Measurements from ENCODE around the gene ZFR2.

The ZFR2 gene

DNA sequence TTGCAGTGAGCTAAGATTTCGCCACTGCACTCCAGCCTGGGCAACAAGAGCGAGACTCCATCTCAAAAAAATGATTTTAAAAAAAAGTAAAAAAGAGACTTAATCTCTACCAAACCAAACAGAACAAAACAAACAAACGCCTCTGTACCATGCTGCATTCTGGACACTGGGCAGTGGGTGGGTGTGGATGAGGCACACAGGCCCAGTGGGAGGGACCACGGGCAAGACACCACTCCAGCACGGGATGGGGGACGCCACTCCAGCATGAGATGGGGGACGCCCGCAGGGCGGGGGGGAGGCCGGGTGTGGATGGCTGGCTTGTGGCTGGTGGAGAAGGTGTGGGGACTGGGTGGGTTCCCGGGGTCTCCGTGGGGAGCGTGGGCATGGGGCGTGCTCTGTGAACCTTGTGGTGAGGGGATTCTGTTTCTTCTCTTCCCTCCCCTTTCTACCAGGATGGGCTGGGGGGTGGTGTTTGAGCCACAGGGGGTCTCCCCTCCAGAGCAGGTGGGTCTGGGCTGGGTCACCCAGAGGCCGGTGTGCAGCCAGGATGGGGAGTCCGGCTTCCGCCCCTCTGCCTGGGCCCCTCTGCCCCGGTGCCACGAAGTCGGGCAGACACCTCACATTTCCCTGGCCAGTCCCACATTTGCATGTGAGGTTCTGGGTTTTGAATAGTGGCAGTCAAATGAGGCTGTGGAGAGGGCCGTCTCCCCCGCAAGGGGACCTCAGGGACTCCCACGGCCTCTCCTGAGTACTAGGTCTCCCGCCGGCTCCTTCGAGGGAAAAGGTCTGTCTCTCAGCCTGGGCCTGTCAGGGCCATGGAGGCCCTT, 58.7 kb downstream of the ZFR2 start:
- Histone ChIP-seq H2BK5ac (ENCODE audit: low read length) (no peak overlapping the region), H3K9ac (ENCODE audit: low read length) (no peak overlapping the region), H3K27ac (ENCODE audit: low read depth, low read length) (no peak overlapping the region), H3K56ac (ENCODE audit: low read length) (no peak overlapping the region), H4K5ac (ENCODE audit: low read length) (no peak overlapping the region), H2AK5ac (ENCODE audit: low read length) (no peak overlapping the region), H3K36me3 (ENCODE audit: control insufficient read depth, insufficient read depth, low read length) (no peaks in the 10 kb centered on the region), H3K79me1 (ENCODE audit: low read length) (no peaks in the 10 kb centered on the region), H4K8ac (ENCODE audit: low read depth, low read length) (no peak overlapping the region), H3K4me3 (ENCODE audit: low read length) (no peak overlapping the region), H3K23ac (ENCODE audit: low read length) (no peak overlapping the region), H3K4me2 (ENCODE audit: low read length) (no peak overlapping the region), H3K4ac (ENCODE audit: low read depth, low read length) (no peak overlapping the region), H3K79me2 (ENCODE audit: control insufficient read depth, insufficient read depth, low read length) (no peaks in the 10 kb centered on the region), H2BK15ac (replicated peaks; ENCODE audit: low read depth) (no peak overlapping the region), H2BK120ac (ENCODE audit: low read depth, low read length) (no peak overlapping the region), H3K27me3 (ENCODE audit: insufficient read depth, low read length, poor library complexity) (no peaks in the 10 kb centered on the region), H3K18ac (ENCODE audit: low read length) (no peak overlapping the region), H3K4me1 (ENCODE audit: control insufficient read depth, low read depth, low read length) (no peaks in the 10 kb centered on the region)
- DNase-seq, result no peak
- no CpG with 5 or more reads among the region's 26 CpGs for WGBS (ENCODE audit: extremely low coverage, insufficient coverage, low lambda C conversion rate)

DNA sequence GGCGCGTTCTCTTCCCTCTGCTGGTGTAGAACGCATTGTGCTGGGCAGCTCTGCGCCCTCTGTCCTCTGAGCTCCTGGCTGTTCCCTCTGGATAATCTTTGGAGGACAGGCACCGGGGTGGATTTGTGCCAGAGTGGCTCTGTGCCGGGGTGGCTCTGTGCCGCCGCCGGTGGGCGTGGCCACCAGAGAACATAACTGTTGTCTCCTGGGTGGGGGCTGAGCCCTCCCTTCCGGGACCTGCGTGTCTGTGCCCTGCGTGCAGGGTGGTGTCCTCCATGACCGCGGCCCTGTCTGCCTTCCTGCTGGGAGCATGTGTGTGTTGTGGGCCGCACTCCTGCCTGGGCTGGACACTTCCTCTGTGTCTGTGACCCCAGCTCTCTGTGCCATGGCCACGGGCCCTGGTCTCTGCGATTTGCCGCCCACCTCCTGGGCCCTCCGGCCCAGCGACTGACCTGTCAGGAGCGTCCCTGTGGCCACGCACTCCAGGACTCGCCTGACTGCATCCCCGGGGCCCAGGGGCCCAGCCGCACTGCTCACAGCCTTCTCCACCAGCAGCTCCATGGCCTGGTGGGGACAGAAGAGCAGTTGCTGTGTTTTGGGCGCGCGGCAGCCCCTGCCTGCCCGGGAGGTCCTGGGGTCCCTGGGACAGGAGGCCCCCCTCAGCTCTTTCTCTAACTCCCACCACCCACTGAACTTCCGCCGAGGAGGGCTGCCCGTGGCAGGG, 60.3 kb downstream of the ZFR2 start:
- Histone ChIP-seq H3K36me3 (ENCODE audit: control insufficient read depth, insufficient read depth, low read length) (no peaks in the 10 kb centered on the region), H3K4me3 (ENCODE audit: low read length) (no peak overlapping the region), H3K79me1 (ENCODE audit: low read length) (no peaks in the 10 kb centered on the region), H3K4me2 (ENCODE audit: low read length) (no peak overlapping the region), H3K79me2 (ENCODE audit: control insufficient read depth, insufficient read depth, low read length) (no peaks in the 10 kb centered on the region), H3K18ac (ENCODE audit: low read length) (no peak overlapping the region), H3K4ac (ENCODE audit: low read depth, low read length) (no peak overlapping the region), H3K27ac (ENCODE audit: low read depth, low read length) (no peak overlapping the region), H3K4me1 (ENCODE audit: control insufficient read depth, low read depth, low read length) (no peaks in the 10 kb centered on the region), H3K23ac (ENCODE audit: low read length) (no peak overlapping the region), H2BK15ac (replicated peaks; ENCODE audit: low read depth) (no peak overlapping the region), H3K27me3 (ENCODE audit: insufficient read depth, low read length, poor library complexity) (no peaks in the 10 kb centered on the region), H4K8ac (ENCODE audit: low read depth, low read length) (no peak overlapping the region), H3K9ac (ENCODE audit: low read length) (no peak overlapping the region), H2BK5ac (ENCODE audit: low read length) (no peak overlapping the region), H2BK120ac (ENCODE audit: low read depth, low read length) (no peak overlapping the region), H3K56ac (ENCODE audit: low read length) (no peak overlapping the region), H4K5ac (ENCODE audit: low read length) (no peak overlapping the region), H2AK5ac (ENCODE audit: low read length) (no peak overlapping the region)
- DNase-seq, result no peak
- no CpG with 5 or more reads among the region's 33 CpGs for WGBS (ENCODE audit: extremely low coverage, insufficient coverage, low lambda C conversion rate)

DNA sequence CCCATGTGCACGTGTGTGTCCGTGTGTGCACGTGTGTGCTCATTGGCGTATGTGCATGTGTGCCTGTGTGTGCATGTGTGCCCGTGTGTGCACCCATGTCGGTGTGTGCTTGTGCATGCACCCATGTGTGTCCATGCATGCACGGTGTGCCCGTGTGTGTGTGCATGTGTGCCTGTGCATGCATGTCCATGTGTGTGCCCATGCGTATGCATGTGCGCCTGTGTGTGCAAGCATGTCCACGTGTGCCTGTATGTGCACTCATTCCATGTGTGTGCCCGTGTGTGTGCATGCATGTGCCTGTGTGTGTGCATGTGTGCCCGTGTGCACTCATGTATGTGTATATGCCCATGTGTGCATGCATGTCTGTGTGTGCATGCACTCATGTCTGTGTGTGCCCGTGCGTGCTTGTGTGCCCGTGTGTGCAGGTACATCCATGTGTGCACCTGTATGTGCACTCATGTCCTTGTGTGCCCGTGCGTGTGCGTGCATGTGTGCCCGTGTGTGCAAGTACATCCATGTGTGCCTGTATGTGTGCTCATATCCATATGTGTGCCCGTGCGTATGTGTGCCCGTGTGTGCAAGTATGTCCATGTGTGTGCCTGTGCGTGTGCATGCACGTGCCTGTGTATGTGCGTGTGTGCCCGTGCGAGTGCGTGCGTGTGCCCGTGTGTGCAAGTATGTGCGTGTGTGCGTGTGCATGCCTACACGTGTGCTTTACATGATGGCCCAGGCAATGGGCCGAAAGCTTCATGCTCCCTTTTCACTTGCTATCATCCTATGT, 61.1 kb downstream of the ZFR2 start:
- no peak overlapping the region for H3K18ac ChIP-seq (ENCODE audit: low read length)
- no peaks in the 10 kb centered on the region for H3K79me2 ChIP-seq (ENCODE audit: control insufficient read depth, insufficient read depth, low read length)
- H2BK15ac ChIP-seq (replicated peaks; ENCODE audit: low read depth), result no peak overlapping the region
- H4K5ac ChIP-seq (ENCODE audit: low read length), result no peak overlapping the region
- H2AK5ac ChIP-seq (ENCODE audit: low read length), result no peak overlapping the region
- DNase-seq, result no peak
- no peak overlapping the region for H2BK120ac ChIP-seq (ENCODE audit: low read depth, low read length)
- no peaks in the 10 kb centered on the region for H3K27me3 ChIP-seq (ENCODE audit: insufficient read depth, low read length, poor library complexity)
- H3K4me1 ChIP-seq (ENCODE audit: control insufficient read depth, low read depth, low read length), result no peaks in the 10 kb centered on the region
- H3K4me3 ChIP-seq (ENCODE audit: low read length), result no peak overlapping the region
- H3K27ac ChIP-seq (ENCODE audit: low read depth, low read length), result no peak overlapping the region
- no CpG with 5 or more reads among the region's 35 CpGs for WGBS (ENCODE audit: extremely low coverage, insufficient coverage, low lambda C conversion rate)
- H3K4me2 ChIP-seq (ENCODE audit: low read length), result no peak overlapping the region
- H3K36me3 ChIP-seq (ENCODE audit: control insufficient read depth, insufficient read depth, low read length), result no peaks in the 10 kb centered on the region
- no peak overlapping the region for H4K8ac ChIP-seq (ENCODE audit: low read depth, low read length)
- H2BK5ac ChIP-seq (ENCODE audit: low read length), result no peak overlapping the region
- no peaks in the 10 kb centered on the region for H3K79me1 ChIP-seq (ENCODE audit: low read length)
- H3K4ac ChIP-seq (ENCODE audit: low read depth, low read length), result no peak overlapping the region
- no peak overlapping the region for H3K56ac ChIP-seq (ENCODE audit: low read length)
- H3K9ac ChIP-seq (ENCODE audit: low read length), result no peak overlapping the region
- H3K23ac ChIP-seq (ENCODE audit: low read length), result no peak overlapping the region

DNA sequence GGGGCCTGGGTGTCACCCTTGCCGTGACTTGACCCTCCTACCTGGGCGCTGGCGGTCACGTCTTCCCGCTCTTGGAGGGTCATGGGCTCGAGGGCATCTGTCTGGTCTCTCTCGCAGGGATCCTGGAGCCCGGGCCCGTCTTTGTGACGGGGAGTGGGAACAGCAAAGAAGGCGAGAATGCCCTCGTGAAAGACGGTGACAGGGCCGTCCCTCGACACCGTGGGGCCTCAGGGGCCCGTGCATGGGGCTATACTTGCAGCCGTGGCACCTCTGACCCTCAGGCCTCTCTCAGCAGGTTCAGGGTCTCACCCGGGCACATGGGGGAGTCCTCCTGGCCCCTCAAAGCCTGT, 61.7 kb downstream of the ZFR2 start:
- no peaks in the 10 kb centered on the region for H3K27me3 ChIP-seq (ENCODE audit: insufficient read depth, low read length, poor library complexity)
- H4K8ac ChIP-seq (ENCODE audit: low read depth, low read length), result no peak overlapping the region
- H3K4ac ChIP-seq (ENCODE audit: low read depth, low read length), result no peak overlapping the region
- H2BK15ac ChIP-seq (replicated peaks; ENCODE audit: low read depth), result no peak overlapping the region
- no peaks in the 10 kb centered on the region for H3K79me1 ChIP-seq (ENCODE audit: low read length)
- H2BK120ac ChIP-seq (ENCODE audit: low read depth, low read length), result no peak overlapping the region
- H3K36me3 ChIP-seq (ENCODE audit: control insufficient read depth, insufficient read depth, low read length), result no peaks in the 10 kb centered on the region
- H3K4me2 ChIP-seq (ENCODE audit: low read length), result no peak overlapping the region
- H3K9ac ChIP-seq (ENCODE audit: low read length), result no peak overlapping the region
- no peaks in the 10 kb centered on the region for H3K79me2 ChIP-seq (ENCODE audit: control insufficient read depth, insufficient read depth, low read length)
- no peak overlapping the region for H3K23ac ChIP-seq (ENCODE audit: low read length)
- no peak overlapping the region for H3K4me3 ChIP-seq (ENCODE audit: low read length)
- no peak for DNase-seq
- WGBS (ENCODE audit: extremely low coverage, insufficient coverage, low lambda C conversion rate), result no CpG with 5 or more reads among the region's 19 CpGs
- H3K56ac ChIP-seq (ENCODE audit: low read length), result no peak overlapping the region
- H3K18ac ChIP-seq (ENCODE audit: low read length), result no peak overlapping the region
- H3K27ac ChIP-seq (ENCODE audit: low read depth, low read length), result no peak overlapping the region
- no peak overlapping the region for H4K5ac ChIP-seq (ENCODE audit: low read length)
- H2BK5ac ChIP-seq (ENCODE audit: low read length), result no peak overlapping the region
- H2AK5ac ChIP-seq (ENCODE audit: low read length), result no peak overlapping the region
- H3K4me1 ChIP-seq (ENCODE audit: control insufficient read depth, low read depth, low read length), result no peaks in the 10 kb centered on the region

DNA sequence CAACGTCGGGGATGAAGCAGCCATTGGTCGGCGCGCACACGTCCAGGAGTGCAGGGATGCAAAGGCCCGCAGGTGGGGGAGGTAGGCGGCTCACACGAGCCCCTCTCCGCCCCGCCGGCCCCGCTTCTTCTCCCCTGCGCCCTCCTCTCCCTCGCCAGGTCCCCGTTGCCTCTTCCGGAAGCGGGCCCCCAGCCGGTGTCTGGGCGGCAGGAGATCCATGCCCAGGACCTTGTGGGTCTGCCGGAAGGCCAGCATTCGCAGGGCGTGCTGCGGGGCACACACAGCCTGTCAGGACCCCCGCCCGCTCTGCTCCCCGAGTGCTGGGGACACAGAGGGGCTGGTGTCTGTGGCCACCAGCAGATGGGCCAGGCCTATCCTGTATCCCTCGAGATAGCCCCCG, 63.0 kb downstream of the ZFR2 start:
- Histone ChIP-seq H3K9ac (ENCODE audit: low read length) (no peak overlapping the region), H4K8ac (ENCODE audit: low read depth, low read length) (no peak overlapping the region), H3K18ac (ENCODE audit: low read length) (no peak overlapping the region), H2AK5ac (ENCODE audit: low read length) (no peak overlapping the region), H3K36me3 (ENCODE audit: control insufficient read depth, insufficient read depth, low read length) (no peaks in the 10 kb centered on the region), H3K79me2 (ENCODE audit: control insufficient read depth, insufficient read depth, low read length) (no peaks in the 10 kb centered on the region), H3K4me2 (ENCODE audit: low read length) (no peak overlapping the region), H2BK5ac (ENCODE audit: low read length) (no peak overlapping the region), H2BK120ac (ENCODE audit: low read depth, low read length) (no peak overlapping the region), H4K5ac (ENCODE audit: low read length) (no peak overlapping the region), H3K27ac (ENCODE audit: low read depth, low read length) (no peak overlapping the region), H3K4me3 (ENCODE audit: low read length) (no peak overlapping the region), H3K23ac (ENCODE audit: low read length) (no peak overlapping the region), H3K4ac (ENCODE audit: low read depth, low read length) (no peak overlapping the region), H3K79me1 (ENCODE audit: low read length) (no peaks in the 10 kb centered on the region), H3K56ac (ENCODE audit: low read length) (no peak overlapping the region), H2BK15ac (replicated peaks; ENCODE audit: low read depth) (no peak overlapping the region), H3K4me1 (ENCODE audit: control insufficient read depth, low read depth, low read length) (no peaks in the 10 kb centered on the region), H3K27me3 (ENCODE audit: insufficient read depth, low read length, poor library complexity) (peaks cover 2% of the 10 kb centered on the region)
- no CpG with 5 or more reads among the region's 29 CpGs for WGBS (ENCODE audit: extremely low coverage, insufficient coverage, low lambda C conversion rate)
- DNase-seq, result no peak
